GM21825 (cell line): Measurements from ENCODE around the gene PACS1.
"Not testable (repeated sequence)": the region's sequence is repeated elsewhere in the genome, so short reads cannot be mapped to it uniquely, and the experiment has no call there.

Experiments used
- ATAC-seq: cut with Tn5 transposase; IDR thresholded peaks from one replicate; pipeline ENCODE4 v1.9.1; 2021; ENCODE audit warnings: mild to moderate bottlenecking, moderate library complexity; ENCODE audit not compliant: unreplicated experiment

Gene PACS1

DNA sequence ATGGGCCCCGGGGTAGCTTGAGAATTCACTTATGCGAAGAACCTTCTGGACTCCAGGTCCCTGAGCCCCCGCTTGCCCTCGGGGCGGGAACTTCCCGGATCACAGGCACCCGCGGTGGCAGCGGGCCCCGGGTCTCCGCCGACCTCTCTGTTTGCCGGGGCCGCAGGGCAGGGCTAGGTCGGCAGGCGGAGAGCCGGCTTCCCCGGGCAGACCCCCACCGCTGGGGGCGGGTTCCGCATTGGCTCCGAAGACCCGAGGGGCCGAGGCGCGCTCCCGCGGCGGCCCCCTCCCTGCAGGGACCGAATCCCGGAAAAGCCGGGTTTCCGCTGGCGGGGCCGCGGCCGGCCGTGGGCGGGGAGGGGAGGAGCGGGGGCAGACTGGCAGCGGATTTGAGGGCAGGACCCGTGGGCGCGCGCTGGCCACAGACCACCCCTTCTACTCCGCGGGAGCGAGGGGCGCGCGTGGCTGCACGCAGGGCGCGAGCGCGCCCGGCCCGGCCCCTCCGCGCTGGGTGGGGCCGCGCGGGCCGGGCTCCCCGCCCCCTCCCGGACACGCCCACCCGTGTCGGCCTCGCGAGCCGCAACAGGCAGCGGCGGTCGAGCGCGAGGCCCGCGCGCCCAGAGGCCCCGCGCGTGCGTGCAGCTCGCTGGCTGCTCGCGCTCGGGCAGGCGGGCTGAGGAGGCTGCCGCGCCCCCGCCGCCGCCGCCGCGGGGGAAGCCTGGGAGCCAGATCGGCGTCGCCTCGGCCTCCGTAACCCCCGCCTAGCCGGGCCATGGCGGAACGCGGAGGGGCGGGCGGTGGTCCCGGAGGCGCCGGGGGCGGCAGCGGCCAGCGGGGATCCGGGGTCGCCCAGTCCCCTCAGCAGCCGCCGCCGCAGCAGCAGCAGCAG lies at the start of gene PACS1:
PACS1 (plus strand) TSS at position 558 of the 889 bp plus-strand sequence; CDS start at position 773, 215 bp downstream.
- ATAC-seq: peak; percentile 44

DNA sequence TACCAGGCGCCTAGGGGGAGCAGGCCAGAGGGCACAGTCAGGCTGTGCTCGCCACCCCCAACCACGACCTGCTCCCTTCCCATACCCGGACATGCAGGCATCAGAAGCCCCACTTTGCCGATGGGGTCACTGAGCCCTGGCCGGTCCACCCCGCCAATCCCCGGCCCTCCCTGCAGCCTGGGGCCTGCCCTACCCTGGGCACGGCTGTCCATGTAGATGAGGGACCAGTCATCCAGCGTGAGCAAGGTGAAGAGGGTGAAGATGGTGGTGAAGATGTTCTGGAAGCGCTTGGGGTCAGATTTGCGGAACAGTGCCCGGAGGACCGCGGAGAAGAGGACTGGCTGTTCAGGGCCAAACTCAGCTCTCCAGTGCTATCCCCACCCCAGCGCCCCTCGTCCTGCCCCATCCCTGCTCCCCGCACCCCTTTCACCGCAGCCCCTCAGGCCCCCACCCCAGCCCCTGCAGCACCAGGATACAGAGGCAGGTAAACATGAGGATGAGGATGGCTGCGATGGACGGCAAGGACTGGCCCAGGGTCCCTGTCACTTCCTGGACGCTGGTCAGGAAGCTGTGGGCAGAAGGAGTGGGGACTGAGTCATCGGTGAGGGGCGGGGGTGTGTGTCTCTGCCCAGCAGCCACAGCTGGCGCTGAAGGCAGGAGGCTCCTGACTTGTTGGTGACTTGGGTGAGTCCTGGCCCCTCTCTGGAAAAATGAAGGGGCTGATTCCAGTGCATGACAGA lies 49.3 kb upstream of the PACS1 start:
- ATAC-seq: no peak

DNA sequence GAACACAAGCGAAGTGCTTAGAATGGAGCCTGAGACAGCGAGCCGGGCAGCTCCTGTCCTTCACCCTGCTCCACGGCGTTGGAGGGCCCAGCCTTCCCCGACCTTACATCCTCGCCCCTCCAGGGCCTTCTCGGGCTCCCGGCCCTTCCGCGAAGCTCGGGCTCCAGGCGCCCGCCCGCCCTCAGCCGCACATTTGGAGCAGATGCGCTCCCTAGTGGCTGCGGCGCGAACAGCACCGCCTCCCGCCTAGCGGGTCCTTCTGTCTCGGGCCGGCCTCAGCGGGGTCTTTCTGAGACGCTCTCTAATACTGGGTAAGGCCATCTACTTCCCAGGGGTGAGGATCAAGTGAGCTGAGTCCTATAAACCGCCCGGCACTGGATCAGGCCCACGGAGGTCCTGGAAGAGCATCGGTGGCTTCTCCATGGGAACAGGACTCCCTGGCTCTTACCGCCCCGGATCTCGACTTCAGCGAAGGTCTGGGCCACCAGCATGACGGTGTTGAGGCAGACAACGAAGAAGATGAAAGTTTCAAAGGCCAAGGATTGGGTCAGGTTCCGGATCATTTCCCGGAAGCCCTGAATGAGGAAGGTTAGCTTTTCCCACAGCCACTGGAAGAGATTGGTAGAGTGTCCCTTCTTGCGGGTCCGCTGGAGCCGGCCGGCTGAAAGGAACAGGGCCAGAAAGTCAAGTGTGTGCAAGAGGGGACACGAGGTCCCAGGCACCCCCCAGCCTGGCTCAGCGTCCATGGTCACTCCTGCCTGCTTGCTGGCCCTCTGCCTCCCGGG lies 47.5 kb upstream of the PACS1 start:
- no peak for ATAC-seq

DNA sequence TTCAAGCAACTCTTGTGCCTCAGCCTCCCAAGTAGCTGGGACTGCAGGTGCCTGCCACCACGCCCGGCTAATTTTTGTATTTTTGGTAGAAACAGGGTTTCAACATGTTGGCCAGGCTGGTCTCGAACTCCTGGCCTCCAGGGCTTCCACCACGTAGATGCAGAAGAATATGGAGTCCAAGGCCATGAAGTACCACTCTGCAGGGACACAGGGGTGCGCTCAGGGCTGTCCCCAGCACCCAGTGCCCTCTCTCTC lies 47.0 kb upstream of the PACS1 start:
- ATAC-seq: not testable (repeated sequence)

DNA sequence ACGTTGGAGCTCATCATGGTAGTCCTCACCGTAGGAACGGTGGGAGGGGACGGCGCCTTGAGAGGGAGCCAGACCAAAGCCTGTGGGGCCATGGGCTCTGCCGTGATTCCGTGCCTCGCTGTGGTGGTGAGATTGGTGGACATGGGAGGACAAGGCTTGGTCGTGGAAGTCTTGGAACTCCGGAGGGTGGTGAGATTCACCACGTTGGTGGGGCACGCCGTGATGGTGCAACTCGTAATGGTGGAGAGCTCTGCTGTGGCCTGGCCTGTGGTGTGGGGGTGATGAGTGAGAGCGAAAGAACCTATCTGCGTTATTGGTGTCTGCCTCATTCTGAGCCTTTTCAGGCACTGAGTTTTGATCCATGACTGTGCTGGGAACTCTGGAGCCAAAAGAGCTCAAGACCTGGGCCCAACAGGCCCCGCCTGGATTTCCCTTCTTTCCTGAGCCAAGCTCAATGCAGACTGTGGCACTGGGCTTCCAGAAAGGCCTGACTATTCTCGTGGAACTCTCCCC lies 44.0 kb upstream of the PACS1 start, which contains the start of gene CATSPER1:
CATSPER1 (minus strand) TSS at position 463 of the 513 bp plus-strand sequence; CDS start at position 363, 100 bp downstream.
- ATAC-seq: no peak

DNA sequence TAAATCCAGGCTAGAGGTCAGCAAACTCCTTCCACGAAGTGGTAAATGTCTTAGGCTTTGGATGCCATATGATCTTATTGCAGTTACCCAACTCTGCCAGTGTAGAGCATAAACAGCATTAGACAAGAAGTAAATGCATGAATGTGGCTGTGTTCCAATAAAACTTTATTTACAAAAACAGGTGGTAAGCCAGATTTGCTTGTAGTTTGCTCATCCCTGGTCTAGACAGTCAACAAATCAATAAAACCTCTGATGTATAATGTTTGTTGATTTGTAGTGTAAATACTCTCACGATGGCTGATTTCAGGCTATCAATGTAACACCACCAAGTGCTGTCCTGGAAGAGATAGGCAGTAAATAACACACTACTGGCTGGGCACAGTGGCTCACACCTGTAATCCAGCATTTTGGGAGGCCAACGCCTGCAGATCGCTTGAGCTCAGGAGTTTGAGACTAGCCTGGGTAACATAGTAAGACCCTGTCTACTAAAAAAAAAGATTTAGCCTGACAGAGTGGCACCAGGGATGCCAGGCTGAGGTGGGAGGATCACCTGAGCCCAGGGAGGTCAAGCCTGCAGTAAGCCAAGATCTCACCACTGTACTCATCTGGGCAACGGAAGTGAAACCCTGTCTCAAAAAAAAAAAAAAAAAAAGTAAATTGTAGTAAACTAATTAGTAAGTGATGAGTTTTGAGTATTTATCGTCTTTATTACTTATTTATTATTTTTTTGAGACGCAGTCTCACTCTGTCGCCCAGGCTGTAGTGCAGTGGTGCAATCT lies 36.9 kb upstream of the PACS1 start:
- ATAC-seq: no peak

DNA sequence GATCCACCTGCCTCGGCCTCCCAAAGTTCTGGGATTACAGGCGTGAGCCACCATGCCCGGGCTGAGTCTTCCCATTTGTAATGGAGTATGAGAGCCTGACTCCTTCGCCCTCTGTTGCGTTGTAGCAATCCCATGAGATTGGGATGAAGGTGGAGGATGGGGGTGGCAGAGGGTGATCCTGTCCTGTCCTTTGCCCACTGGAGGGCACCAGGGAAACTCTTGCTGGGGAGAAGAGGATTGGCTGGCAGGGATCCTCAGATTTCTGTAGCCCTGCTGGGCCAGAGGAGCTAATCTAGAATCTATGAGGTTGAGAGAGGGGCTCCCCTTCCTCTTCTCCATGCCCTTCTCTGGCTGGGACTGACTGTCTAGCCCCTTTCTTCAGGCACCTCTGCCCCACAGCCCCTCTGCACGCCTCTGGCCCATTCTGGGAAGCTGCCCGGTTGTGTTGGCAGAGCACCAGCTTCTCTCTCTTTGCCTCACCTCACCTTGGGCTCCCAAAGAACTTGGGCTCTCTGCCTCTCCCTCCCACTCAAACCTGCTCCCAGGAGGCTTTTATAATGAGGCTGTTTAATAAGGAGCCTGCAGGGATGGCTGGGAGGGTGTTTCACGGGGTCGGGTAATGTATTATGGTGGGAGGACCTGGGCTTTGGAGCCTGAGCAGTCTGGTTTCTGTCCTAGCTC lies 34.3 kb upstream of the PACS1 start:
- ATAC-seq: no peak

DNA sequence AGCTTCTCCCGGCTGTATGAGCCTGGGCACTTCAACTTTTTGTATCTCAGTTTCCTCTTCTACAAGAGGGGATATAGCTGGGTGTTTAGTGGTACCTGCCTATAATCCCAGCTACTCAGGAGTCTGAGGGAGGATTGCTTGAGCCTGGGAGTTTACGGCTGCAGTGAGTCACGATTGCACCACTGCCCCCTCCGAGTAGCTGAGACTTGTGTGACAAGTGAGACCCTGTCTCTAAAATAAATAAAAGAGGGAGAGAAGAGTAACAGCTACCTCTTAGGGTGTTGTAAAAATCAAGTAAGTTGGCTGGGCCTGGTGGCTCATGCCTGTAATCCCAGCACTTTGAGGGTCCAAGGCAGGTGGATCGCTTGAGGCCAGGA lies 33.8 kb upstream of the PACS1 start:
- ATAC-seq: no peak

DNA sequence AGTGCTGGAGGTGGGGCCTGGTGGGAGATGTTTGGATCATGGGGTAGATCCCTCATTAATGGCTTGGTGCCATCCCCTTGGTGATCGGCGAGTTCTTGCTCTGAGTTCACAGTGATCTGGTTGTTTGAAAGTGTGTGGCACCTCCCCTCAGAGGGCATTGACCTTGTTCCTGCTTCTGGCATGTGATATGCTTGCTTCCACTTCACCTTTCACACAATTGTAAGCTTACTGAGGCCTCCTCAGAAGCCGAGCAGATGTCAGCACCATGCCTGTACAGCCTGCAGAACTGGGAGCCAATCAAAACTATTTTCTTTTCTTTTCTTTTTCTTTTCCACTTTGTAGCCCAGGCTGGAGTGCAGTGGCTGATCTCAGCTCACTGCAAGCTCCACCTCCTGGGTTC lies 32.7 kb upstream of the PACS1 start:
- no peak for ATAC-seq

DNA sequence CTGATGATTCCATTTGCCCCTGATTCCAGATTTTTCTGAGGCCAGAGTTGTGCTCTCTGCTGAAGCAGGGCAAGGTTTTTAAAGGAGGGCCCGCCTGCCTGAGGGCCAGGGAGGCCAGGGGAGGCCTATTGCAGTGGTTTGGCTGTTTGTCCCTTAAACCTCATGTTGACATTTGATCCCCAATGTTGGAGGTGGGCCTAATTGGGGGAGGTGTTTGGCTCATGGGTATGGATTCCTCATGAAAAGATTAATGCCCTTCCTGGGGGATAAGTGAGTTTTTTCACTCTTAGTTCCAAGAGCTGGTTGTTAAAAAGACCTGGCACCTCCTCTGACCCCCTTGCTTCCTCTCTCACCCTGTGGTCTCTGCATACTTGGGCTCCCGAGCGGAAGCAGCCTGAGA lies 30.3 kb upstream of the PACS1 start:
- ATAC-seq: no peak

DNA sequence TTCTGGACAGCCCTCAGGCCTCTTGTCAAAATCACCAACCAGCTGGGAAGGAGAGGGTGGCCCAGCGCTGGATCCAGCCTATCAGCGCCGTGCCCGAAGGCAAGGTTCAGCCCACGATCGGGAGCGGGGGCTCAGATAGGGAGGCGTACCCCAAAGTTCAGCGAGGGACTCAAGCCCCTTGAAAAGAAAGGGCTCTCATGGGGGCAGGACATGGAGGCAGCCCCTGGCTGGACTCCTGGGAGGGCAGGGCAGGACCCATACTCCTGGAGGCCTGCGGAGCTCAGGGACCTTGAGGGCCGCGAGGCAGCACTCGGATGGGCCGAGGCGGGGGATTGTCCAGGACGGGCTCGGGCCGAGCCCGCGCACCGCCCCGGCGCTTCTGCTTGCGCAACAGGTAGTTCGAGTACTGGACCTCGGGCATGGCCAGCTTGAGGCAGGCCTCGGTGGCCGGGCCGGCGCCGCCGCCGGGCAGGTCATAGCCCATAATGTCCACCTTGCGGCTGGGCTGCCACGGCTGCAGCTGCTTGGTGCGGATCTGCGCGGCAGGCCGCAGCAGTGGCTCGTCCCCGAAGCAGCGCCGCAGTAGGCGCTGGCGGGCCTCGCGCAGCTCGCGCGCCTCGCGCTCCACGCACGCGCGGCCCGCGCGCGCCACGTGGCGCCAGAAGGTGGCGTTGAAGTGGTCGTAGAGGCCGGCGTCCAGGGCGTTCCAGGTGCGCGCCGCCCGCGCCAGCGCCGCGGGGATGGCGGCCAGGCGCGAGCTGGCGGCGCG lies 27.7 kb upstream of the PACS1 start:
- ATAC-seq: no peak

DNA sequence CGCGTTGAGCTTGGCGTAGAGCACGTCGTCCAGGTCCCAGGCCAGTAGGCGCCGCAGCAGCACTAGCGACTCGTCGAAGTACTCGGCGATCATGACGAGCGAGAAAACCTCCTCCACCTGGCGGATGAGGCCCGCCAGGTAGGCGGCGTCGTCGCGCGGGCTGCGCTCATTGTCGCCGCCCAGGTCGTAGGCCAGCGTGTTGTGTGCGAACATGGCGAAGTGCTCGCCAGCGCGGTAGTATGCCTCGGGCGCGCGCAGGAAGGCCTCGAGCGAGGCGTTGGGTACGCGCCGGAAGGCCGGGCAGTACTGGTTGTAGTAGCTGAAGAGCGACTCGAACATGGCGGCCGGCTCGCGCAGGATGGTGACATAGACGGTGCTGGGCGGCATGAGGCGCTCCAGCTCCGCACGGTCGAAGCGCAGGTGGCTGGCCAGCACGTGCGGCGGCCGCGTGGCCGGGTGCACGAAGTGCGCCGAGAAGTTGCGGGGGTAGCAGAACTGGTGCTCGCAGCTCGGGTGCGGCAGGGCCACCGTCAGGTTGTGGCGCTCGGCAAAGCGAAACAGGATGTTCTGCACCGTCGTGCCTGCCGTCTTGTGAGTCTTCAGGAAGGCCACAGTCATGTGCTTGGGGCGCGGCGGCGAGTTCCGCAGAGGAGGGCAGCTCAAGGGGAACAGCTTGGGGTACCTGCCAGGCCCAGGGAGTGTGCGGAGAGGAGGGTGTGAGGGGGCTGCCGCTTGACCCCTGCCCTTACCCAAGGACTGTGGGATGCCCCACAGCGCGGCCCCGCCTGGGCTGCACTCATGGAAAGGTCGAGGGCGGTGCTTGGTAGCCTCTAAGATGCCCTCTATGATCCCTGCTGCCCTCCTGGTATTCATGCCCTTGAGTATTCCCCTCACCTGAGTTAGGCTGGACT lies 26.8 kb upstream of the PACS1 start:
- ATAC-seq: no peak

DNA sequence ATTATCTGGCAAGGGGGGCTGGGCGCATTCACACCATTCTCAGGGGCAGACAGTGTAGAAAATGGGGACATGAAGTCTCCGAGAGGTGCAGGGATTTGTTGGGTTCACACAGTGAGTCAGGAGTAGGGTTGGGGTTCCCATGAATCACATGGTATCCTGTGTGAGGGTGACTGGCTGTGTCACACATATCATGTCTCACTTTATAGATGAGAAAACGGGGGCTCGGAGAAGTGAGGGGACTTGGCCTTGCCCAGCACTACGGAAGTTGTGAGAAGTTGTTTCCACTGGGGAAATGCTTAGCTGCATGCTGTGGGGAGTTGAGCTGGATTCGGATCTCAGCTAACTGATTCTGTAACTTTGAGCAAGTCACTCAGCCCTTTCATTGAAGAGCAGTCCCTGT lies 25.3 kb upstream of the PACS1 start:
- no peak for ATAC-seq

DNA sequence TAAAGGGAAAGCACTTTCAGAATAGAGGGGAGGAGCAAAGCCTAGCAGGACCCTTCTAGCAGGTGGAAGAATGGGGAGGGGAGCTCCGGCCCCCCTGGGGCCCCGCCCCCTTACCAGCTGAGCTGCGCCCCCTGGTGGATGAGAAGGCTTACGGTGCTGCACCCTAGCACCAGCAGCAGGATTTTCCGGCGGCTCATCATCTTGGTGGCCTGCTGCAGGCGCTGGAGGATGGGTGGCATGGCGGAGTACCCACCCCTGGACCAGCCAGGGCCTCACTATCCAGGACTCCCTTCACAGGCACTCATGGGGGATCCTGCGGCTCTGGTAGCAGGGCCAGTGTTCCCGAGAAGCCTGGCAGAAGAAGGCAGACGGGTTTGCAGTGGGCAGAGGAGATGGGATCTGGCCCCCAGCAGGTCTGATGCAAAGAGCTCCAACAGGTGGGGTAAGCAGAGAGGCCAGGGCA lies 24.9 kb upstream of the PACS1 start:
- peak; percentile 46 for ATAC-seq

DNA sequence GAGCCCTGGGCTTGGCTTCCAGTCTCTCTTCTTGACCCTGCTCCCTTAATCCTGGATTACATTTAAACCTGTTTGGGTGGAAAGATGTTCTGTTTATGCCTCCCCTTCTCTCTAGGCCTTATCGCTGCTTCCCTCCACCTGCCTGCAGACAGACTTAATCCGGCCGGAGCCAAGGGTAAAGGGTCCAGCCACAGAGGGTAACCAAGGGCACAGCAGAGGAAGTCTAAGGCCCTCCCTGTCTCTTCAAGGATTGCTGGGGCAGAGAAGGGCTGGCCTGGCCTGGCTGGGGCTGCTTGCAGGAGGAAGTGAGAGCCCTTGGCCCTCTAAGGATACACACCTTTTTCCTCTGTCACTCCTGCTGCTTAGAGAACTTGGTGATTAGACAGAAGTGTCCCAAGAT lies 23.2 kb upstream of the PACS1 start:
- no peak for ATAC-seq

DNA sequence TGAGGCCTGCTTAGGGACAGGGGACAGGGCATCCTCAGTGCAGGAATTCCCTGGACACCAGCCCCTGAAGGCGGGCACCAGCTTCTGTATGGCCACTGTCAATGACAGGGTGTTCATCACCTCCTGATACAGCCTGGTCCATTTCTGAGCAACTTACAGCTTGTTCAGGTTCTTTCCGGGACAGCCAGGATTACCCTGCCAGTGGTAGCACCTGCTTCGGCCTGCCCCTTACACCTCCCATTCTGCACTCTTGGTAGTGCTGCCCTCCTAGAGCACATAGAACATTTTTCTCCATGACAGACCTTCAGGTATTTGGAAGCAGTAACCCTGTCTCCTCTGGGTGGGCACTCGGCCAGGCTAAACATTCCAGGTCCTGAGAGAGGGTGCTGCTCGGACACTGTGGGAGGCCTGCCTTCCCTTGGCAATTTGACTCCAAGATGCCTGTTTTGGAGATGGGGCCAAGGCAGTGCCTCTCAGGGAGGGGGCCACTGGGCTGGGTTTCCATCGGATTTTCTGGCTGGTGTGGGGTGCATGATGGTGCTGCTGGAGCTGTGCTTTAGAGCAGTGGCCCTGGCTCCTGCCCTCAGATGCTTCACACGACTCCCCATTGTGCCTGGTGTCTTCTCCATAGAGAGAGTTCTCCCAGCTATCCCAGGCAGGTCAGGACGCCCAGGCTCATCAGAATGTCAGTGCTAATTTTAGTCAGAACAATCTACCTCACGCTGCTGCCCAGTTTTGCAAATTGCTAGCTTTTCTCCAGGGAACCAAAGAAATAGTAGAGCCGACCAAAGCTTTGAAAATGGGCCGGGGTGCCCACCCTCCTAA lies 22.3 kb upstream of the PACS1 start:
- ATAC-seq: no peak
